ENCODE results near the gene SYCP3. TPM values are rescaled to one million over a fixed set of nuclear protein-coding genes. Genes with fewer than 3 reads are reported as not detected.

Gene SYCP3
- total and polyA plus RNA-seq, 2 donors (not counting 1 experiment from before 2014, with no cell fraction given) = 0.02 to 0.17 TPM

GRCh38 chr12:101691503-101692096, 47.7 kb downstream of the SYCP3 start:
- H3K4me3 ChIP-seq (replicated peaks in 1 of 4; ENCODE audit: control extremely low read depth in 1 of 4, insufficient read depth in 1 of 4, low read depth in 3 of 4, low read length in 4 of 4) = no peak overlapping the region
- no peak overlapping the region for H2AFZ ChIP-seq (ENCODE audit: low read length)
- no peak overlapping the region for H3K4me2 ChIP-seq (ENCODE audit: extremely low read depth, insufficient read depth, low read length)
- TF ChIP-seq CTCF (conservative IDR thresholded peaks at IDR 0.05 in 1 of 2, IDR thresholded peaks at IDR 0.05 in 1 of 2; ENCODE audit: low read depth in 1 of 2, low read length in 2 of 2) (no peak), EZH2 (IDR thresholded peaks at IDR 0.05; ENCODE audit: low read length, missing control alignments) (no peak)
- no peaks in the 10 kb centered on the region for H4K20me1 ChIP-seq (ENCODE audit: control insufficient read depth, extremely low read depth, insufficient read depth, low read length)
- no peak for DNase-seq (ENCODE audit: low read depth in 2 of 2)
- no peak overlapping the region for H3K9ac ChIP-seq (ENCODE audit: insufficient read depth, low read length)
- H3K79me2 ChIP-seq (ENCODE audit: control insufficient read depth, insufficient read depth, low read length) = no peaks in the 10 kb centered on the region
- no peaks in the 10 kb centered on the region for H3K4me1 ChIP-seq (ENCODE audit: control insufficient read depth, extremely low read depth, insufficient read depth, low read length)
- no peaks in the 10 kb centered on the region for H3K9me3 ChIP-seq (ENCODE audit: control insufficient read depth, insufficient read depth, low read depth, low read length)
- H3K27me3 ChIP-seq (ENCODE audit: control insufficient read depth, insufficient read depth, low read length) = no peaks in the 10 kb centered on the region
- no peaks in the 10 kb centered on the region for H3K36me3 ChIP-seq (ENCODE audit: control insufficient read depth, insufficient read depth, low read length)
- no peak overlapping the region for H3K27ac ChIP-seq (ENCODE audit: insufficient read depth, low read length)

- Histone ChIP-seq H3K79me2 (ENCODE audit: control insufficient read depth, insufficient read depth, low read length) (no peaks in the 10 kb centered on the region), H3K4me2 (ENCODE audit: extremely low read depth, insufficient read depth, low read length) (no peak overlapping the region), H2AFZ (ENCODE audit: low read length) (no peak overlapping the region), H3K27ac (ENCODE audit: insufficient read depth, low read length) (no peak overlapping the region), H3K9me3 (ENCODE audit: control insufficient read depth, insufficient read depth, low read depth, low read length) (no peaks in the 10 kb centered on the region), H3K27me3 (ENCODE audit: control insufficient read depth, insufficient read depth, low read length) (no peaks in the 10 kb centered on the region), H3K9ac (ENCODE audit: insufficient read depth, low read length) (no peak overlapping the region), H4K20me1 (ENCODE audit: control insufficient read depth, extremely low read depth, insufficient read depth, low read length) (no peaks in the 10 kb centered on the region), H3K4me3 (replicated peaks in 1 of 4; ENCODE audit: control extremely low read depth in 1 of 4, insufficient read depth in 1 of 4, low read depth in 3 of 4, low read length in 4 of 4) (no peak overlapping the region), H3K36me3 (ENCODE audit: control insufficient read depth, insufficient read depth, low read length) (no peaks in the 10 kb centered on the region), H3K4me1 (ENCODE audit: control insufficient read depth, extremely low read depth, insufficient read depth, low read length) (no peaks in the 10 kb centered on the region)
- DNase-seq (ENCODE audit: low read depth in 2 of 2) = no peak
- TF ChIP-seq EZH2 (IDR thresholded peaks at IDR 0.05; ENCODE audit: low read length, missing control alignments) (no peak), CTCF (conservative IDR thresholded peaks at IDR 0.05 in 1 of 2, IDR thresholded peaks at IDR 0.05 in 1 of 2; ENCODE audit: low read depth in 1 of 2, low read length in 2 of 2) (no peak)
Observed at GRCh38 chr12:101690544-101691098, 48.6 kb downstream of the SYCP3 start.

- no peak for DNase-seq (ENCODE audit: low read depth in 2 of 2)
- Histone ChIP-seq H3K4me2 (ENCODE audit: extremely low read depth, insufficient read depth, low read length) (no peak overlapping the region), H3K4me1 (ENCODE audit: control insufficient read depth, extremely low read depth, insufficient read depth, low read length) (no peaks in the 10 kb centered on the region), H3K27me3 (ENCODE audit: control insufficient read depth, insufficient read depth, low read length) (no peaks in the 10 kb centered on the region), H4K20me1 (ENCODE audit: control insufficient read depth, extremely low read depth, insufficient read depth, low read length) (no peaks in the 10 kb centered on the region), H3K9ac (ENCODE audit: insufficient read depth, low read length) (no peak overlapping the region), H3K36me3 (ENCODE audit: control insufficient read depth, insufficient read depth, low read length) (no peaks in the 10 kb centered on the region), H3K4me3 (replicated peaks in 1 of 4; ENCODE audit: control extremely low read depth in 1 of 4, insufficient read depth in 1 of 4, low read depth in 3 of 4, low read length in 4 of 4) (no peak overlapping the region), H3K79me2 (ENCODE audit: control insufficient read depth, insufficient read depth, low read length) (no peaks in the 10 kb centered on the region), H3K9me3 (ENCODE audit: control insufficient read depth, insufficient read depth, low read depth, low read length) (no peaks in the 10 kb centered on the region), H2AFZ (ENCODE audit: low read length) (no peak overlapping the region), H3K27ac (ENCODE audit: insufficient read depth, low read length) (no peak overlapping the region)
- TF ChIP-seq CTCF (conservative IDR thresholded peaks at IDR 0.05 in 1 of 2, IDR thresholded peaks at IDR 0.05 in 1 of 2; ENCODE audit: low read depth in 1 of 2, low read length in 2 of 2) = no peak
- no peak for TF ChIP-seq EZH2 (IDR thresholded peaks at IDR 0.05; ENCODE audit: low read length, missing control alignments)
Observed at GRCh38 chr12:101686176-101686575, 53.1 kb downstream of the SYCP3 start.
